22Rv1 (cell line): ENCODE results near the gene FGF21.

Source experiments
- CTCF ChIP-seq: fragments of 450-650 bp; IDR thresholded peaks from 2 replicates; pipeline ENCODE4 v1.5.1; 2017; ENCODE audit warnings: mild to moderate bottlenecking
- ZFX ChIP-seq: fragments of 450-650 bp; IDR thresholded peaks from 2 replicates; pipeline ENCODE4 v1.6.1; 2017; ENCODE audit warnings: antibody characterized with exemption, borderline replicate concordance

- TF ChIP-seq CTCF (no peak), ZFX (no peak)
Measured at GRCh38 chr19:48757741-48758144, 2.4 kb downstream of the FGF21 start.
